GM12878 (cell line): ENCODE measurements around the gene RAB40B. TPM values are rescaled to one million over a fixed set of nuclear protein-coding genes. Genes with fewer than 3 reads are reported as not detected.

Experiments
- ATAC-seq: fragments of 200-7000 bp; cut with Tn5 transposase; 3 replicates; pipeline ENCODE4 v1.9.1; 2020; ENCODE audit warnings: mild to moderate bottlenecking, moderate library complexity
- BruUV-seq: library from RNA; stranded (reverse); fragments of 400-500 nt; replicated peaks from 2 replicates; lab custom pipeline; 2021; lab: Mats Ljungman, UMichigan
- CTCF ChIA-PET: fragments of 300-600 bp; sonication (Branson Sonifier 250); formaldehyde crosslinking; extraction: SDS; loops from one replicate; lab custom pipeline; 2021; ENCODE audit warnings: inconsistent platforms; lab: Yijun Ruan, JAX
- POLR2A ChIA-PET: fragments of 350-600 bp; formaldehyde crosslinking; extraction: SDS; loops from one replicate; lab custom pipeline; 2021; ENCODE audit warnings: inconsistent platforms; lab: Charles Lee
- RAD21 ChIA-PET: fragments of 300-600 bp; sonication (Branson Sonifier 250); formaldehyde crosslinking; loops from one replicate; lab custom pipeline; 2023; ENCODE audit warnings: antibody characterized with exemption; ENCODE audit not compliant: unreplicated experiment; lab: Charles Lee
- SMC1A ChIA-PET: fragments of 300-600 bp; sonication (Branson Sonifier 250); formaldehyde crosslinking; loops from one replicate; lab custom pipeline; 2023; ENCODE audit not compliant: unreplicated experiment, uncharacterized antibody; lab: Charles Lee
- DNase-seq: peaks from one replicate; pipeline ENCODE4 v3.0.0-alpha.2; 2011; ENCODE audit warnings: low read depth, low spot score
- FAIRE-seq: peaks from 3 replicates; lab custom pipeline; 2011; peaks lifted over from hg19 to GRCh38; lab: Jason Lieb, UNC
- H2AFZ ChIP-seq: 2 replicates; pipeline ENCODE4 v1.6.0; 2011; ENCODE audit warnings: low read depth, low read length, control low read depth; ENCODE audit not compliant: control insufficient read depth
- H3K27ac ChIP-seq: 2 replicates; pipeline ENCODE4 v1.5.1; 2011; ENCODE audit warnings: control low read depth; ENCODE audit not compliant: control insufficient read depth, insufficient read depth
- H3K27me3 ChIP-seq, 2 experiments: replicated peaks in 1 of 2; 2 replicates each; pipeline versions ENCODE4 v1.6.0 to v1.6.1; 2011; ENCODE audit warnings: low read length in 1 of 2; ENCODE audit not compliant: control insufficient read depth in 2 of 2, insufficient read depth in 2 of 2
- H3K36me3 ChIP-seq, 2 experiments: 2 replicates each; pipeline ENCODE4 v1.5.1; 2011; ENCODE audit warnings: low read length in 1 of 2; ENCODE audit not compliant: control insufficient read depth in 2 of 2, insufficient read depth in 2 of 2
- H3K4me1 ChIP-seq: 2 replicates; pipeline ENCODE4 v1.6.1; 2011; ENCODE audit warnings: mild to moderate bottlenecking, low read length, moderate library complexity, mixed read lengths; ENCODE audit not compliant: control insufficient read depth, insufficient read depth
- H3K4me2 ChIP-seq: 2 replicates; pipeline ENCODE4 v1.6.0; 2011; ENCODE audit warnings: control low read depth; ENCODE audit not compliant: control insufficient read depth, insufficient read depth
- H3K4me3 ChIP-seq: fragments of 200-600 bp; sonication (generic); 2 replicates; pipeline ENCODE4 v1.5.1; 2016
- H3K79me2 ChIP-seq: 2 replicates; pipeline ENCODE4 v1.6.0; 2011; ENCODE audit warnings: low read length; ENCODE audit not compliant: control insufficient read depth, insufficient read depth
- H3K9ac ChIP-seq: 2 replicates; pipeline ENCODE4 v1.8.0; 2011; ENCODE audit warnings: low read length, control low read depth, mixed read lengths; ENCODE audit not compliant: control insufficient read depth, insufficient read depth
- H3K9me3 ChIP-seq: replicated peaks from 3 replicates; pipeline ENCODE4 v1.5.1; 2011; ENCODE audit warnings: mild to moderate bottlenecking, low read length; ENCODE audit not compliant: control insufficient read depth, insufficient read depth
- H4K20me1 ChIP-seq: 2 replicates; pipeline ENCODE4 v1.6.0; 2011; ENCODE audit not compliant: control insufficient read depth, insufficient read depth
- EZH2 ChIP-seq: IDR thresholded peaks from 2 replicates; pipeline ENCODE4 v1.6.1; 2012; ENCODE audit warnings: low read depth, mild to moderate bottlenecking, control low read depth, inconsistent platforms, low read length, borderline replicate concordance; ENCODE audit not compliant: control insufficient read depth
- NR2C2 ChIP-seq: IDR thresholded peaks from 2 replicates; pipeline ENCODE4 v1.6.1; 2011; ENCODE audit warnings: borderline replicate concordance, low read depth; ENCODE audit not compliant: control insufficient read depth, insufficient read length
- TCF3 ChIP-seq: IDR thresholded peaks from 2 replicates; pipeline ENCODE4 v1.6.1; 2012; ENCODE audit warnings: low read depth, mild to moderate bottlenecking, low read length, borderline replicate concordance; ENCODE audit not compliant: insufficient read depth
- WGBS: methylation state at CpG from one replicate; pipeline ENCODE4 v1.1.6; 2016; ENCODE audit warnings: low lambda C conversion rate; ENCODE audit not compliant: insufficient replicate concordance, insufficient coverage; ENCODE audit errors: missing lambda C conversion rate; 5-methylcytosine and 5-hydroxymethylcytosine counted together
- in situ Hi-C: fragments of 300-500 bp; cut with MboI; formaldehyde crosslinking; loops from 9 replicates; pipeline ENCODE4 v1.14.3; 2018; ENCODE audit warnings: mixed read lengths
- intact Hi-C: fragments of 100-400 bp; cut with micrococcal nuclease; formaldehyde crosslinking; loops from one replicate; pipeline ENCODE4 v1.14.2; 2022; ENCODE audit not compliant: unreplicated experiment
- polyA plus RNA-seq, 11 experiments: library from polyadenylated mRNA; depleted of rRNA in 4 of 11; unstranded in 6 of 11; stranded (reverse) in 5 of 11; fragments of >200 nt; fragmentation: Nextera tagmentation in 4 of 11; fragmentation: Illumina TruSeq in 1 of 11; extraction: Ambion mirVana in 4 of 11; extraction: Trizol in 1 of 11; gene quantifications; 1 replicate in 1 of 11; 2 replicates in 10 of 11; pipeline versions ENCODE4 v1.2.1 to v1.2.3, GENCODE V29; 2011 to 2016; ENCODE audit warnings: inconsistent platforms in 2 of 11, missing spikeins in 2 of 11, low read depth in 1 of 11
- total RNA-seq, 4 experiments: library from RNA; depleted of rRNA in 3 of 4; stranded (reverse); fragments of >200 nt in 3 of 4; fragmentation: Illumina TruSeq in 1 of 4; extraction: Trizol in 1 of 4; gene quantifications; 2 replicates each; pipeline versions ENCODE4 v1.2.1 to v1.2.3, GENCODE V29; 2013 to 2021
- TF ChIP-seq, protein P1 (sequence below): IDR thresholded peaks from 2 replicates; pipeline ENCODE4 v1.6.1; 2011; ENCODE audit warnings: borderline replicate concordance, low read depth, mild to moderate bottlenecking, moderate library complexity, low read length; ENCODE audit not compliant: insufficient read depth, poor library complexity, severe bottlenecking

The RAB40B gene
- total and polyA plus RNA-seq, 10 of the 15 experiments (the other 5 are each of a cell fraction or from before 2014, with no cell fraction given): 0.06 to 2.8 (median 1.4) TPM

DNA sequence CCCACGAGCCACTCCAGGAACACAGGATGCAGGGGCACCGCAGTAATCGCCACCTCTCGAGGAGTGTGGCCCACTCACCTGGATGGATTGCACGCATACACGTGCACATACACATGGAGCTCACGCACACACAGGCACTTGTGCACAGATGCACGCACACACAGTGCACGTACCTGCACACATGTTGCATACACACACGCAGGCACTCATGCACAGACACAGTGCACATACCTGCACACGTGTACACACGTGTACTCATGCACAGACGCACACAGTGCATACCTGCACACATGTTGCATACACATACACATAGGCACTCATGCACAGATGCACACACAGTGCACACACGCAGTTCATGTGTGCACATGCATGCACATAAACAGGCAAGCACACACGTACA, 38.6 kb downstream of the RAB40B start:
- POLR2A ChIA-PET: no interaction called here
- no peaks in the 10 kb centered on the region for H4K20me1 ChIP-seq
- no peak overlapping the region for H3K27ac ChIP-seq
- no peak overlapping the region for H3K9ac ChIP-seq
- in situ Hi-C loops (loop anchor here (10.0 kb wide), 1 partner anchor 85 kb away; no protein-coding TSS in a partner anchor), intact Hi-C loops (no loop called here)
- no peaks in the 10 kb centered on the region for H3K4me1 ChIP-seq
- H3K9me3 ChIP-seq: no peaks in the 10 kb centered on the region
- H3K27me3 ChIP-seq: no peaks in the 10 kb centered on the region
- FAIRE-seq (no peak), DNase-seq (no peak), ATAC-seq (no peak)
- TF ChIP-seq TCF3: 0 out of 2 replicates have a peak, but pooled peaks have one; percentile 35
- peak; percentile 8 for TF ChIP-seq NR2C2
- TF ChIP-seq, protein P1, sequence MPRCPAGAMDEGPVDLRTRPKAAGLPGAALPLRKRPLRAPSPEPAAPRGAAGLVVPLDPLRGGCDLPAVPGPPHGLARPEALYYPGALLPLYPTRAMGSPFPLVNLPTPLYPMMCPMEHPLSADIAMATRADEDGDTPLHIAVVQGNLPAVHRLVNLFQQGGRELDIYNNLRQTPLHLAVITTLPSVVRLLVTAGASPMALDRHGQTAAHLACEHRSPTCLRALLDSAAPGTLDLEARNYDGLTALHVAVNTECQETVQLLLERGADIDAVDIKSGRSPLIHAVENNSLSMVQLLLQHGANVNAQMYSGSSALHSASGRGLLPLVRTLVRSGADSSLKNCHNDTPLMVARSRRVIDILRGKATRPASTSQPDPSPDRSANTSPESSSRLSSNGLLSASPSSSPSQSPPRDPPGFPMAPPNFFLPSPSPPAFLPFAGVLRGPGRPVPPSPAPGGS: peak; percentile 8
- TF ChIP-seq EZH2: no peak
- H3K79me2 ChIP-seq: no peaks in the 10 kb centered on the region
- SMC1A ChIA-PET: no interaction called here
- no peak overlapping the region for H2AFZ ChIP-seq
- RAD21 ChIA-PET: no interaction called here
- H3K36me3 ChIP-seq: no peaks in the 10 kb centered on the region
- no TSS peak for BruUV-seq
- no peak overlapping the region for H3K4me3 ChIP-seq
- H3K4me2 ChIP-seq: no peak overlapping the region
- CTCF ChIA-PET: no interaction called here
- 74% methylated on average over 15 of the region's 15 CpGs for WGBS
